NB4 (cell line): ENCODE data around the gene TMEM45A.
"Not testable (repeated sequence)": the region's sequence is repeated elsewhere in the genome, so short reads cannot be mapped to it uniquely, and the experiment has no call there.

Experiments used
- DNase-seq: peaks from one replicate; pipeline ENCODE4 v3.0.0; 2010; ENCODE audit warnings: low read depth
- H3K4me3 ChIP-seq: one replicate; pipeline ENCODE4 v1.5.1; 2011; ENCODE audit warnings: mild to moderate bottlenecking, low read depth, low read length, moderate library complexity
- MAX ChIP-seq: IDR thresholded peaks from 2 replicates; pipeline ENCODE4 v1.6.1; 2011; ENCODE audit warnings: low read depth, low read length
- MYC ChIP-seq: IDR thresholded peaks from 2 replicates; pipeline ENCODE4 v1.6.1; 2011; ENCODE audit warnings: low read depth, low read length
- POLR2A ChIP-seq: IDR thresholded peaks from 2 replicates; pipeline ENCODE4 v1.6.1; 2011; ENCODE audit warnings: mild to moderate bottlenecking; ENCODE audit not compliant: insufficient read length; ENCODE audit errors: extremely low read depth
- TF ChIP-seq, protein P1 (sequence below): IDR thresholded peaks from one replicate; pipeline ENCODE4 v1.5.1; 2012; ENCODE audit warnings: low read depth, low read length

The TMEM45A gene

DNA sequence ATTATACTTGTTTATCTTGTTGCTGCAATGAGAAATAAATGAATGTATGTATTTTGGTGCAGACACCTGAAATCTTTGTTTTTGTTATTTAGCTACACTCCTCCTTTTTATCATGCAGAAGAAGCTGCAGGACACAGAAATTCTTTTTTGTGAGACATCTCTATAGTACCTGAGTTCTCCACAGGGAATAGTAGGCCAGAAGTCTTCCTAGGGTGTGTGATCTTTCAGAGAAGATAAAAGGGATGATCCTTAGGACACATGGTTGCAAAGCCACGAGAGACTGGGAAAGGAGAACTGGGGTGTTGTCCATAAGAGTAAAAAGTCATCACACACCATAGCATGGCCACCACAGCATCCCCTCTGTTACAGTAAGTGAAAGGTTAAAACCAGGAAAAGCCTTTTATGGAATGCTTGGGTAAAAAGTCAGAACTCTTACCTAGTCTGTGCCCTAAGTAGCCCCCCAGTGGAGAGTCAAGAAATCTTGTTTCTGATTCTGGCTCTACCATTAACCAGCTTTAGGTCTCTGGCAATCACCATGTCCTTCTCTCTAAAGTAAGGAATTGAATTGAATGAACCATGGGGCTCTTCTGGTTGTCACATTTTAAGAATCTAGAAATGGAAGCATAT, 85.1 kb downstream of the TMEM45A start:
- no peak for DNase-seq
- TF ChIP-seq MYC: no peak
- TF ChIP-seq, protein P1, sequence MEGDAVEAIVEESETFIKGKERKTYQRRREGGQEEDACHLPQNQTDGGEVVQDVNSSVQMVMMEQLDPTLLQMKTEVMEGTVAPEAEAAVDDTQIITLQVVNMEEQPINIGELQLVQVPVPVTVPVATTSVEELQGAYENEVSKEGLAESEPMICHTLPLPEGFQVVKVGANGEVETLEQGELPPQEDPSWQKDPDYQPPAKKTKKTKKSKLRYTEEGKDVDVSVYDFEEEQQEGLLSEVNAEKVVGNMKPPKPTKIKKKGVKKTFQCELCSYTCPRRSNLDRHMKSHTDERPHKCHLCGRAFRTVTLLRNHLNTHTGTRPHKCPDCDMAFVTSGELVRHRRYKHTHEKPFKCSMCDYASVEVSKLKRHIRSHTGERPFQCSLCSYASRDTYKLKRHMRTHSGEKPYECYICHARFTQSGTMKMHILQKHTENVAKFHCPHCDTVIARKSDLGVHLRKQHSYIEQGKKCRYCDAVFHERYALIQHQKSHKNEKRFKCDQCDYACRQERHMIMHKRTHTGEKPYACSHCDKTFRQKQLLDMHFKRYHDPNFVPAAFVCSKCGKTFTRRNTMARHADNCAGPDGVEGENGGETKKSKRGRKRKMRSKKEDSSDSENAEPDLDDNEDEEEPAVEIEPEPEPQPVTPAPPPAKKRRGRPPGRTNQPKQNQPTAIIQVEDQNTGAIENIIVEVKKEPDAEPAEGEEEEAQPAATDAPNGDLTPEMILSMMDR: no peak
- TF ChIP-seq MAX: no peak
- no peak for TF ChIP-seq POLR2A
- H3K4me3 ChIP-seq: no peak overlapping the region

GRCh38 chr3:100578646-100579045, 86.2 kb downstream of the TMEM45A start:
- TF ChIP-seq, protein P1: no peak
- no peak for TF ChIP-seq MAX
- TF ChIP-seq POLR2A: no peak
- TF ChIP-seq MYC: no peak
- no peak overlapping the region for H3K4me3 ChIP-seq
- no peak for DNase-seq

DNA sequence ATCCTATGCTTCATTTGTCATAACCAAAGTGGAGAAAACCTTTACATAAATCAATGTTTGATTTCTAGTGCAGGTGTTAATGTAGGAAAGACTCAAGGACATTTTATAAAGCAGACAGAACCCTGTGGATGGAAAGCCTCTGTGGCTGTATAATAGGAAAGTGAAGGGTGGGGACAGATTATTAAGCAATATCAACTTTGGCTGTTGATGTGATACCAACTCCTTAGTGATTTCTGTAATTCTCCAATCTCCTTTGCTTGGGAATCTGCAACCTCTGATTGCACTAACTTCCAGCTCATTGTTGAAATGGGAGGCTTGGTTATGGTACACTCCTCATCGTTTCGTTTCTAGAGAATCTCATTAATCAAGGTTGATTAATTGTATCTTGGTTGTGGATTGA, 87.7 kb downstream of the TMEM45A start:
- no peak for DNase-seq
- TF ChIP-seq, protein P1: no peak
- TF ChIP-seq MAX (no peak), MYC (no peak), POLR2A (no peak)
- H3K4me3 ChIP-seq: no peak overlapping the region

DNA sequence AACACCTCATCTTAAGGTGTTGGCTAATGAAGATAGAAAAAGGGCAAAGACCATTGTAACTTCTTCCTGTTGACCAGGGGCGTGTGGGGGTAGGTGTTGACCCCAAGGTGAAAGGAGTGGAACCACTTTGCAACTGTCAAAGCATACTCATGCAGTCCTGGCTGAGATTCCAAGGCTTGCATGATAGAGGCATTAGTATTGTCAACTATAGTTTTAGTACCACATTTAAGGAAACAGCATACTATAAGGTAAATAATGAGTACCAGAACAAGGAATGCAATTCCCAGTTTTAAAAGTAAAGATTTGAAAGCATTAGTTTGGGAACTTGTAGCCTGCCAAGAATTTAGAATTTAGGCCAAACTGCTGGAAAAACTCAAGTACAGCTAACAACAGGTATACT, 89.2 kb downstream of the TMEM45A start:
- TF ChIP-seq MAX (no peak), POLR2A (no peak), MYC (no peak)
- TF ChIP-seq, protein P1: no peak
- no peak for DNase-seq
- no peak overlapping the region for H3K4me3 ChIP-seq

GRCh38 chr3:100582157-100582556, 89.7 kb downstream of the TMEM45A start:
- not testable (repeated sequence) for H3K4me3 ChIP-seq, DNase-seq

- DNase-seq: no peak
- no peak for TF ChIP-seq POLR2A
- TF ChIP-seq, protein P1: no peak
- no peak for TF ChIP-seq MAX
- no peak for TF ChIP-seq MYC
- no peak overlapping the region for H3K4me3 ChIP-seq
These were observed 91.8 kb downstream of the TMEM45A start for GRCh38 chr3:100584101-100584660.
